ENCODE results near the gene PLEKHG3. TPM values are rescaled to one million over a fixed set of nuclear protein-coding genes. Genes with fewer than 3 reads are reported as not detected.

Gene PLEKHG3
- total RNA-seq, 1 donor from 2014 or later = 10.1 TPM

- no peaks in the 10 kb centered on the region for H3K36me3 Mint-ChIP-seq (ENCODE audit: unreplicated experiment)
- H3K9me3 Mint-ChIP-seq (ENCODE audit: unreplicated experiment) = peaks cover 2% of the 10 kb centered on the region
- peaks cover 19% of the 10 kb centered on the region for H3K27me3 Mint-ChIP-seq (ENCODE audit: unreplicated experiment)
- peaks cover 50% of the 10 kb centered on the region for H3K4me1 Mint-ChIP-seq (ENCODE audit: low read depth, unreplicated experiment)
- peak overlapping the region; percentile 65 for H3K4me3 Mint-ChIP-seq (ENCODE audit: unreplicated experiment)
- DNase-seq = no peak
- TF ChIP-seq CTCF (IDR thresholded peaks at IDR 0.05; ENCODE audit: partially characterized antibody, unreplicated experiment) = no peak
- peak overlapping the region; percentile 29 for H3K27ac Mint-ChIP-seq (ENCODE audit: unreplicated experiment)
Observed at GRCh38 chr14:64761441-64762043, 57.3 kb downstream of the PLEKHG3 start.

- Mint-ChIP-seq H3K4me1 (ENCODE audit: low read depth, unreplicated experiment) (peaks cover 47% of the 10 kb centered on the region), H3K36me3 (ENCODE audit: unreplicated experiment) (no peaks in the 10 kb centered on the region), H3K27me3 (ENCODE audit: unreplicated experiment) (peaks cover 19% of the 10 kb centered on the region), H3K9me3 (ENCODE audit: unreplicated experiment) (peaks cover 4% of the 10 kb centered on the region), H3K27ac (ENCODE audit: unreplicated experiment) (peak overlapping the region; percentile 35), H3K4me3 (ENCODE audit: unreplicated experiment) (peak overlapping the region; percentile 65)
- TF ChIP-seq CTCF (IDR thresholded peaks at IDR 0.05; ENCODE audit: partially characterized antibody, unreplicated experiment) = no peak
- DNase-seq = peak; percentile 72
Observed at GRCh38 chr14:64762044-64763034, 58.1 kb downstream of the PLEKHG3 start.

GRCh38 chr14:64763085-64763782 lies 59.0 kb downstream of the PLEKHG3 start:
- DNase-seq = no peak
- peaks cover 41% of the 10 kb centered on the region for H3K4me1 Mint-ChIP-seq (ENCODE audit: low read depth, unreplicated experiment)
- no peak for TF ChIP-seq CTCF (IDR thresholded peaks at IDR 0.05; ENCODE audit: partially characterized antibody, unreplicated experiment)
- peaks cover 5% of the 10 kb centered on the region for H3K9me3 Mint-ChIP-seq (ENCODE audit: unreplicated experiment)
- H3K27ac Mint-ChIP-seq (ENCODE audit: unreplicated experiment) = peak overlapping the region; percentile 28
- H3K27me3 Mint-ChIP-seq (ENCODE audit: unreplicated experiment) = peaks cover 20% of the 10 kb centered on the region
- H3K36me3 Mint-ChIP-seq (ENCODE audit: unreplicated experiment) = no peaks in the 10 kb centered on the region
- H3K4me3 Mint-ChIP-seq (ENCODE audit: unreplicated experiment) = no peak overlapping the region

GRCh38 chr14:64763801-64764621 lies 59.8 kb downstream of the PLEKHG3 start:
- no peaks in the 10 kb centered on the region for H3K36me3 Mint-ChIP-seq (ENCODE audit: unreplicated experiment)
- peaks cover 16% of the 10 kb centered on the region for H3K27me3 Mint-ChIP-seq (ENCODE audit: unreplicated experiment)
- H3K4me1 Mint-ChIP-seq (ENCODE audit: low read depth, unreplicated experiment) = peaks cover 34% of the 10 kb centered on the region
- peak; percentile 42 for DNase-seq
- H3K4me3 Mint-ChIP-seq (ENCODE audit: unreplicated experiment) = peak overlapping the region; percentile 68
- H3K27ac Mint-ChIP-seq (ENCODE audit: unreplicated experiment) = peak overlapping the region; percentile 84
- H3K9me3 Mint-ChIP-seq (ENCODE audit: unreplicated experiment) = peaks cover 5% of the 10 kb centered on the region
- no peak for TF ChIP-seq CTCF (IDR thresholded peaks at IDR 0.05; ENCODE audit: partially characterized antibody, unreplicated experiment)
